Ishikawa (cell line): ENCODE results near the gene IFT172.

Experiments
- CREB1 ChIP-seq: IDR thresholded peaks from 2 replicates; pipeline ENCODE4 v1.6.1; 2012; ENCODE audit warnings: low read depth
- EGR1 ChIP-seq: IDR thresholded peaks from 2 replicates; pipeline ENCODE4 v1.6.1; 2012
- EP300 ChIP-seq: IDR thresholded peaks from 2 replicates; pipeline ENCODE4 v1.6.1; 2012; ENCODE audit warnings: borderline replicate concordance
- FOXM1 ChIP-seq: IDR thresholded peaks from 2 replicates; pipeline ENCODE4 v1.6.1; 2012; ENCODE audit warnings: low read depth, borderline replicate concordance
- MAX ChIP-seq: IDR thresholded peaks from 2 replicates; pipeline ENCODE4 v1.6.1; 2012
- NFIC ChIP-seq: IDR thresholded peaks from 2 replicates; pipeline ENCODE4 v1.6.1; 2012
- RAD21 ChIP-seq: IDR thresholded peaks from 2 replicates; pipeline ENCODE4 v1.6.1; 2012; ENCODE audit warnings: low read depth
- REST ChIP-seq: IDR thresholded peaks from 2 replicates; pipeline ENCODE4 v1.6.1; 2012; ENCODE audit warnings: low read depth, mild to moderate bottlenecking
- TAF1 ChIP-seq: IDR thresholded peaks from 2 replicates; pipeline ENCODE4 v1.6.1; 2012; ENCODE audit warnings: low read depth, mild to moderate bottlenecking
- TCF12 ChIP-seq: IDR thresholded peaks from 2 replicates; pipeline ENCODE4 v1.6.1; 2012; ENCODE audit warnings: low read depth
- TEAD4 ChIP-seq: IDR thresholded peaks from 2 replicates; pipeline ENCODE4 v1.6.1; 2012
- USF1 ChIP-seq: IDR thresholded peaks from 2 replicates; pipeline ENCODE4 v1.6.1; 2012
- ZBTB7A ChIP-seq: IDR thresholded peaks from 2 replicates; pipeline ENCODE4 v1.6.1; 2012; ENCODE audit warnings: low read depth

- TF ChIP-seq TAF1 (no peak), FOXM1 (no peak), USF1 (no peak), EP300 (no peak), MAX (no peak), CREB1 (no peak), TCF12 (no peak), NFIC (no peak), EGR1 (no peak), REST (no peak), RAD21 (no peak), ZBTB7A (no peak), TEAD4 (no peak)
Observed at GRCh38 chr2:27427863-27428212, 61.7 kb downstream of the IFT172 start.
